Fibroblast of peridontal ligament (primary cell): ENCODE results near the gene NUSAP1.
"Not testable (repeated sequence)": the region's sequence is repeated elsewhere in the genome, so short reads cannot be mapped to it uniquely, and the experiment has no call there.

Experiments used
- DNase-seq: peaks from one replicate; pipeline ENCODE4 v3.0.0-alpha.2; 2010; ENCODE audit errors: extremely low read depth

NUSAP1 gene

GRCh38 chr15:41411441-41411840 lies 78.8 kb downstream of the NUSAP1 start:
- DNase-seq: no peak

GRCh38 chr15:41416128-41416741 lies 83.6 kb downstream of the NUSAP1 start:
- DNase-seq: no peak

- peak; percentile 76 for DNase-seq
Measured at GRCh38 chr15:41416742-41417417, 84.2 kb downstream of the NUSAP1 start, which contains the start of gene RTF1. RTF1 (plus strand) TSS chr15:41417095; CDS start chr15:41417116, 21 bp downstream.

GRCh38 chr15:41417418-41418195 lies 84.9 kb downstream of the NUSAP1 start:
- peak; percentile 44 for DNase-seq

GRCh38 chr15:41423979-41424659 lies 91.4 kb downstream of the NUSAP1 start:
- DNase-seq: no peak

- DNase-seq: no peak
Measured at GRCh38 chr15:41424809-41425208, 92.1 kb downstream of the NUSAP1 start.

- DNase-seq: not testable (repeated sequence)
Measured at GRCh38 chr15:41425907-41426306, 93.2 kb downstream of the NUSAP1 start.

- DNase-seq: no peak
Measured at GRCh38 chr15:41429003-41429890, 96.6 kb downstream of the NUSAP1 start.
